Stimulated activated naive CD8-positive, alpha-beta T cell treated with anti-CD3 and anti-CD28 coated beads, Interleukin-15, Interleukin-2, amounts not matched to agents 100 U/mL and 50 U/mL, for 24 hours (primary cell): ENCODE measurements around the gene HTR3B.
"Not testable (repeated sequence)": the region's sequence is repeated elsewhere in the genome, so short reads cannot be mapped to it uniquely, and the experiment has no call there.

Source experiments
- ATAC-seq: fragments of 150-1000 bp; cut with Tn5 transposase; one replicate; pipeline ENCODE4 v1.10.0; 2021
- DNase-seq: peaks from one replicate; pipeline ENCODE4 v3.0.0; 2021

Gene HTR3B

DNA sequence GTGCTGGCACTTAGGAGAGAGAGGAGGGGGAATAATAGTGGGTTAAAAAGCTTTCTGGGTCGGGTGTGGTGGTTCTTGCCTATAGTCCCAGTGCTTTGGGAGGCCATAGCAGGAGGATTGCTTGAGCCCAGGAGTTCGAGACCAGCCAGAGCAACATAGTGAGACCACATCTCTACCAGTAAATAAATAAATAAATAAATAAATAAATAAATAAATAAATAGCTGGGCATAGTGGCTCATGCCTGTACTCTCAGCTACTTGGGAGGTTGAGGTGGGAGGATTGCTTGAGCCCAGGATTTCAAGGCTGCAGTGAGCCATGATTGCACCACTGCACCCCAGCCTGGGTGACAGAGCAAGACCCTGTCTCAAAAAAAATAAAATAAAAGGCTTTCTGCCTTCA lies 41.6 kb downstream of the HTR3B start:
- DNase-seq, ATAC-seq: not testable (repeated sequence)

DNA sequence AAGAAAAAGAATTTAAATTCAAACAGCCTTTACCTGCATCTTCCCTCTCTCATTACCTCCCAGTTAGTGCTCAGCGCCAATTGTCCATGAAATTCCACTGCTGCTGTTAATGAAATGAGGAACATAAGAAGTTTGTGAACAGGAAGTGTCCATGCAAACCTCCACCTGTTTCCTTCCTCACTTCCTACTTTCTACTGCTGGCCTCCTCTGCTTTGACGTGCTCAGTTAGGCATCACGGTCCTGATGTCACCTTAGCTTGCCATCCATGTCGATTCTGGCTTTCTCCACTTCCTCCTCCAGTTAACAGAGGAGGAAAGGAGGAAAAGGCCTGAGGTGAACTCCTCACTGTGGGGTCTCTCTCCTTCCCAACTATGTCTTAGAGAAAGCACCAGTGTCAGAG lies 43.4 kb downstream of the HTR3B start:
- ATAC-seq, result no peak
- no peak for DNase-seq

DNA sequence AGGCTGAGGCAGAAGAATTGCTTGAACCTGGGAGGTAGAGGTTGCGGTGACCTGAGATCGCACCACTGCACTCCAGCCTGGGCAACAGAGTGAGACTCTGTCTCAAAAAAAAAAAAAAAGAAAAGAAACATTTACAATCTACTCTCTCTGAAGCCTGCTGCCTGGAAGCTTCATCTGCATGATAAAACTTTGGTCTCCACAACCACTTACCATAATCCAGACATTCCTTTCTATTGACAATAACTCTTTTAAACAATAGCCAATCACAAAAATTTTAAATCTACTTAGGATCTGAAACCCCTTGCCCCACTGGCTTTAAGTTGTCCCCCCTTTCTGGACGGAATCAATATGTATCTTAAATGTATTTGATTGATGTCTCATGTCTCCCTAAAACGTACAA lies 45.3 kb downstream of the HTR3B start:
- DNase-seq (no peak), ATAC-seq (no peak)

DNA sequence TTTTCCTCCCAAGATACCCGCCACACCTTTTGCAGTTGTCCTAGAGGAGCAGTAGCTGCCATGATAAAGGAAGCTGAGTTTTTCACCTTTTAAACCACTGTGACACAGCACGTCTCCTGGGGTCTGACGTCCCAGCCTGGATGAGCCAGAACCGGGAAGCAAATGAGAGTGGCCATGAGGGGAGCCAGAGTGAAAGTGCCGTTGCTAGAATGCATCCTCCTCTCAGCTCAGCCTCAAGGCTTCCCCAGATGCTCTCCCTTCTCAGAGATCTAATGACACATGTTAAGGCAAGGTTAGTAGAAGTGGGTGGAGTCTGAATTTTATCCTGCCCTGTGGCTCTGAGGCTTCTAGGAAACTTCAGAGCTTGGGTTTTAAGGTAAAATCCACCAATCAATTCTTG lies 46.9 kb downstream of the HTR3B start:
- DNase-seq (no peak), ATAC-seq (no peak)

DNA sequence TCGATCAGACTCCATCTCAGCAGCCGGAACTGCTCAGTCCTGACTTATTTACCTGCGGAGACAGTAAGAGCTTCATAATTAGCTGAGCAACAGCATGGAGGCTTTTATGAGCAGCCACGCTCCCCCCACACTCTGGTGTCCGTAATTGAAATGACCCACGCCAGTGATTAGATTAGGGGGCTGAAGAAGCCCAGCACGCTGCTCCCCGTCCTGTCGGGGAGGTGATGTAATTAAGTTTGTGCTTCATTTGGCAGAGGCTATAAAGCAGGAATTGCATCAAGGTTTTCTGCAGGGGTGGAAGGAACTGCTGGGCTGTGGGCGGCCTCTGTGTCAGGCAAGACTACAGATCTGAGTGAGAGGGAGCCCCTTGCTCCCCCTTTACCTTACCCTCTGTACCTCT lies 47.5 kb downstream of the HTR3B start:
- ATAC-seq, result no peak
- no peak for DNase-seq

DNA sequence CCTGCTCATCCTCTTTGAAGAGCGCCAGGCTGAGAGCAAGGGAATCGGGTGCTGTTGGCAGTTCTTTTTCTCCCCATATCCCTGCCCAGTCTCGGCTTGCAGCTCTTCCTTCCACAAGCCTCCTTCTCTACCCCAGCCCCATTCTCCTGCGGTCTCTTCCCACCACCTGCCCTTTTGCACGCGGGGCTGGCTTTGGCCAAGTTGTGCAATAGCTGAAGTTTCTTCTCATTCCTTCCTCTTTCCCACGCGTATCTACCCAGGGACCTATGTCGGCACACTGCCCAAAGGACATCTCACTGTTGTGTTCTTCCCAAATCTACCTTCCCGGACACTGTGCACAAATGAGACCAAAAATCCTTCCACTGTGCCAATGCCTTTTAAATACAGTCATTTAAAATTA lies 48.0 kb downstream of the HTR3B start:
- DNase-seq (no peak), ATAC-seq (no peak)

DNA sequence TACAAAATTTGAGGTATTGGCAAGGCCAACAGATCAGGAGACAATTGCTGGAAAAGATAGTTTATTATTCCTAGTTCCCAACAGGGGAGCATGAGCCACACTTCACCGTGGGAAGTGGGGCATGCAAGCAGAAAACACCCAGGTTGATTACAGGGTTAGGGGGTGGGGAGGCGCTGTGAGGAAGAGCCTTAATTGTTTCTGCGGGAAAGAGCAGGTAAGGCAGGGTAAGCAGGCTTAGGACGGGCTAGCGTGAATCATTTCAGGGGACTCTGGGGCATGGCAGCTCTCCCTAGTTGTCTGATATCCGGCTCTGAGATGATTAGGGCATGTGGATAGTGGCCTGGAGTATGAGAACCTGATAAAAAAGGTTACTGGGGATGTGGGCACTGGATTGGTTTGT lies 49.6 kb downstream of the HTR3B start:
- no peak for DNase-seq
- no peak for ATAC-seq

DNA sequence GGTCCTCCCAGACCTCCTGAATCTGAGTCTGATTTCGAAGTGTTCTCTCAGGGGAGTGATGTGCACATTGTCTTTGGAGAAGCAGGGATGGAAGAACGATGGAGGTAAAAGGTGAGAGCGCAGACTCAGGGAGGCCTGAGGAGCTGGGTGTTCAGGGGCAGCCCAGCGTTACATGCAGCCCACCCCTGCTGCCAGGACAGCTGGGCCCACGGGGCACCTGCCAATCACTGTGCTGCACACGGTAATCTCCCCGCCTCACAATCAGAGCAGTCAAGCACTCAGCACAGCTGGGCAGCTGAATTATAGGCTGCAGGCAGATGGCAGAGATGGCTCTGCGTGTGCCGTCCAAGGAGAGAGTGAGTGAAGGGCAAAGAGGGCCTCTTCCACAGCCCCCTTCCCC lies 52.4 kb downstream of the HTR3B start:
- ATAC-seq, result no peak
- DNase-seq, result no peak

DNA sequence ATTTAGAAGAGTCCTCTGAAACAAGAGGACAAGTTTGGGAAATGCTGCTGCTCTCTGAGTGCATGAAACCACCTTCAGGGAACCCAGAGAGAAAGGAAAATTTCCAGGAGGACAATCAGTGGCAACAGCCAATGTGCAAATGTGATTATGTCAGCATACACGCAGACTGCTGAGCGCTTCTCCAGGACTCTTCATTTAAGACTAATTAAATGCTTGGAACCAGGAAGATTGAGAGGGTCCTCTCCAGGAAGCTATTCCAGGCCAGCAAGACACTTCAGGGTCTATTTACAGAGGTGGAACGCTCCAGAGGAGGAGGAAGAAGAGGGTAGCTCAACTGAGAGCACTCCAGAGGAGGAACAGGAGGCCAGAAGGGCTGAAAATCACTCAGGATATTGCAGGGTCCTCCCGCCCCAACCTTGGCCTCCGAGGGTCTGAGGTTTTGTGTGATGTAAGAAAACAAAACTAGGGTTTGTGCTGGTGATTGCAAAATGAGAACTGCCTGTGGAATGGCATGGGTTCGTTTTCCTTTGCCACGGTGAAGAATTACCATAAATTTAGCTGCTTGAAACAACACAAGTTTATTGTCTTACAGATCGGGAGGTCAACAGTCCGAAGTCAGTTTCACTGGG lies 56.2 kb downstream of the HTR3B start:
- no peak for ATAC-seq
- DNase-seq, result no peak

DNA sequence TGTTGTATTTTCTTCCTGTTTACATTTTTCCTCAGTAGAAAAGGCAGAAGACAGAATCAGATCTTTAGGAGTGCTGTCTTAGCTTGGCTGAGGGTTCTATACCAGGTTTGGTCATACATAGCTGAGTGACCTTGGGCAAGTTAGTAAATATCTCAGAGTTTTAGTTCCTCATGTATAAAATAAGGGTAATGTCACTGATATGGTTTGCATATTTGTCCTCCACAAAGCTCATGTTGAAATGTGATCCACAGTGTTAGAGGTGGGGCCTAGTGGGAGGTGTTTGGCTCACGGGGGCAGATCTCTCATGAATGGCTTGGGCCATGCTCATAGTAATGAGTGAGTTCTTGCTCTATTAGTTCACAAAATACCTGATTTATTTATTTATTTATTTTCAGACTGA lies 62.8 kb downstream of the HTR3B start:
- ATAC-seq, result no peak
- DNase-seq, result no peak

DNA sequence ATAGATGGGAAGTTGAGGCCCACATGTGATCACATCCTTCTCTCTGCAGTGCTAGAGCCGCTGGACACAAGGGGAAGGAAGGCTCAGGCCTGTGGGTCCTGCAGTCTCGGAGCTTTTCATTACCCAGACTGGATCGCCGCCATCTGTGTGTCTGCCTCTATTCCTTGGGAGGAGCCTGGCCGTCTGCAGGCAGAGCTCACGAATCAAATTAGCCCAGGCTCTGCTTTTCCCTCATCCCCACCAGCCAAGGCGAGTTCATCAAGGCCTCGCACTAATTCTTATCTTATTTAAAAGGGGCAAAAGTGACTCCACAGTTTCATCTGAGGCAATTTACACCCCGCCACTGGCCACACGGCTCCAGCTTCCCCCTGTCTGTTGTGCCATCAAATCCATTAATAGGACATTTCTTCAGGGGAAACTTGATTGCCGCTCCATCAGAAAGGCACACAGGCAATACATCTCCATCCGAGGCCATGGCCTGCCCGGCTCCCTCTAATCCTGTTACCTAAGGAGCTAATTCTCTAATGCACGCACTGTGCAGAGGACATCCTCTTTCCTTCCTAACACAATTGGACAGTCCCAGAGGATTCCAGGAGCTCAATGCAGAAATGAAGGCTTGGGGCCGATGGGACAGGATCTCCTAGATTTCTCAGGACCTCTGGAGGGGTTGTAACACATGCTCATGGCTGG lies 67.1 kb downstream of the HTR3B start:
- no peak for DNase-seq
- no peak for ATAC-seq

DNA sequence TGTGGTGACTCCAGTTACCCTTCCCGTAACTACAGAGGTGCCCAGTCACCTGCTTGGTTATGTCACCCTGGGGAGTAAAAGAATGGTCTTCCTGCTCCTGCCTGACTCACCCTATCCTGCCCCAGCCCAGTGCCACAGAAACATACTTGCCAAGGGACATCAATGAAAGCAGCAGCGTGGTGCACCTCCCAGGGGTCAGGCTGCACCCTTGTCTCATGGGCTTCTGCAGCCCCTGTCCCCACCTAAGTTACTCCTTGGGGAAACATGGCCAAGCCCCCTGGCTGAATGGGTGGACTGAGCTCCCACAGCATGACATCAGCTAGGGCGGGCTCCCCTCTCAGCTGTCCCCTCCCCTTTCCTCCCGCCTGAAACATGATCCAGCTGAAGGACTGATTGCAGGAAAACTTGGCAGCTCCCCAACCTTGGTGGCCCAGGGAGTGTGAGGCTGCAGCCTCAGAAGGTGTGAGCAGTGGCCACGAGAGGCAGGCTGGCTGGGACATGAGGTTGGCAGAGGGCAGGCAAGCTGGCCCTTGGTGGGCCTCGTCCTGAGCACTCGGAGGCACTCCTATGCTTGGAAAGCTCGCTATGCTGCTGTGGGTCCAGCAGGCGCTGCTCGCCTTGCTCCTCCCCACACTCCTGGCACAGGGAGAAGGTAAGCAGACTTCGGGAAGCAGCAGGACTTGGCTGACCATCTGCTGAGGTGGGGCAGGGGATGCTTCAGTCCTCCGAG lies 70.3 kb downstream of the HTR3B start, which contains the start of gene HTR3A:
Gene HTR3A, plus strand, starts transcription at position 368 of the 730 bp plus-strand sequence. Its CDS starts 218 bp downstream, at position 586.
- ATAC-seq (no peak), DNase-seq (no peak)

DNA sequence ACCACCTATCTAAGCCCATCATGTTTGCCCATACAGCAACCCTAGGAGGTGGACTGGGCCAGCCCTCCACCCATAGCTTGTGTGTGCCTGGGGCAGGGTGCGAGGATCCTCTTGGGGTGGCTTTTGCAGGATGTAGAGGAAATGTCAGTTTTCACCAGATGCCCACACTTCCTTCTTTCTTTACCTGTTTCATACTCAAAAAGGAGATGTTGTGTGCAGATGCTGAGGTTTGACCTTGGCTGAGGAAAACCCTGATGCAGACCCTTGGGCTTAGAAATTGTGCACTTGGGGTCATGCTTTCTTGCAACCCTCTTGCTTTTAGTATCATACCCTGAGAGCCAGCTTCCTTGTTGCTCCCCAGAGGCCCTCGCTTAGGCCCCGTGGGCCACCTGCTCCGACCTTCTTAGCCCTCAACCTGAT lies 72.5 kb downstream of the HTR3B start:
- ATAC-seq (peak; percentile 3), DNase-seq (no peak)

DNA sequence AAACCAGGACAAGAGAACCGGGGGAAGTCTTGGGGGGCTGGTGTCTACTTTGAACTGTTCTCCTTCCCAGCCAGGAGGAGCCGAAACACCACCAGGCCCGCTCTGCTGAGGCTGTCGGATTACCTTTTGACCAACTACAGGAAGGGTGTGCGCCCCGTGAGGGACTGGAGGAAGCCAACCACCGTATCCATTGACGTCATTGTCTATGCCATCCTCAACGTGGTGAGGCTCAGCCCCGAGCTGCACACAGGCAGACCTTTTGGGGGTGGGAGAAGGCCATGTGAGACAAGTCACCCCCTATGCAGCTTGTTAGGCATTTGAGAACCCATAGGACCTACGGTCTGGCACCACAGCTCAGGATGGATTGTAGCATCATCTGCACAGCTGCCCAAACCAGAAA lies 73.1 kb downstream of the HTR3B start:
- DNase-seq (peak; percentile 9), ATAC-seq (peak; percentile 36)

DNA sequence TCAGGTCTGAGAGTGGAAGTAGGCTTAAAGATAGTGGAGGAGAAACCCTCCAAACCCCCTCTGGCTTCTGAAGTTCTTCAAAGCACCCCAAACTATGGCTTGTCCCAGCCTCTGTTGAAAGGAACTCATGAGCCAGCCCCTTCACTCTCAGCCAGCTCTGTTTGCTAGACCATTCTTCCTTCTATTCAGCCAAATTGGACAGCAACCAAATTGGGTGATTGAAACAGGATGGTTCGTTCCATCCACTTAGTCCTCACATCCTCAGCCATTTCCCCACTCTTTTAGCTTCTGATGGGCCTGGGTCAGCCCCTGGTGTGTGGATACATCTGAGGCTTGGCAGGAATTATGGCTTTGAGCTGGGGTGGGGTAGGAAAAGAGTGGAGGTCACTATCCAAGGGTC lies 74.8 kb downstream of the HTR3B start:
- no peak for ATAC-seq
- DNase-seq, result no peak

DNA sequence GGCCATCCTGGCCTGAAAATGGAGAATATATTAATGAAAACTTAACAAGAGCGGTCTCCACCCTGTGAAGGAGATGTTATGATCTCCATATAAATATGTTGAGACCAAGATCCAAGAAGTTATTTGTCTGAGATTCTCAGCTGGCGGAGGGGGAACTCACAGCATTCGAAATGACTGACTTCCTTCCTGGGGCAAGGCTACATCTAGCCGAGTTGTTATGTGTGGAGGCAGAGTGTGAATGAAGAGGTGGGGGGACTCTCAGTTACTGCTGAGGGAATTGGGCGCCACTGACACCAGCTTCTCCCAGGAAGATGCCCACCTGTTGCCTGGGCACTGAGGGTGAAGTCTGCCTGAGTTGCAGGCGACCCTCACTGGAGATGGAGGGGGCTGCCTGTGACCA lies 76.2 kb downstream of the HTR3B start:
- DNase-seq (no peak), ATAC-seq (no peak)

DNA sequence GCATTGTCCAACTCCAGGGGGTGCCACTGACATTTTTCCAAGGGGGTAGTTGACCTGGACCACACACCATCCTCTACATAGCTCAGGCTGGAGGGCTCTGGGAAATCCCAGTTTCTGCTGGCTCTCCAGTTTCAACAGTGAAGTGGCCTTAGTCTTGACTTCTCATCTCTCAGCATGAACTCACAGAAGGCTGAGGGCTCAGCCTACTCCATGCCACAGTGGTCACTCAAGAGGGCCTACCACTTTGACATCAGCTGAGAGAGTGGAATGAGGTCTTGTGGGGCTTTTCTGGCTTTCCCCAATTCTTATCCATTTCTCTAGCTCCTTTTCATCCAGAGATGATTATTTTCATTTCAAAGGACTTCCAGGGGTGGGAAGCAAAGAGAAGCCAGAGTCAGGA lies 77.7 kb downstream of the HTR3B start:
- DNase-seq, result no peak
- no peak for ATAC-seq

DNA sequence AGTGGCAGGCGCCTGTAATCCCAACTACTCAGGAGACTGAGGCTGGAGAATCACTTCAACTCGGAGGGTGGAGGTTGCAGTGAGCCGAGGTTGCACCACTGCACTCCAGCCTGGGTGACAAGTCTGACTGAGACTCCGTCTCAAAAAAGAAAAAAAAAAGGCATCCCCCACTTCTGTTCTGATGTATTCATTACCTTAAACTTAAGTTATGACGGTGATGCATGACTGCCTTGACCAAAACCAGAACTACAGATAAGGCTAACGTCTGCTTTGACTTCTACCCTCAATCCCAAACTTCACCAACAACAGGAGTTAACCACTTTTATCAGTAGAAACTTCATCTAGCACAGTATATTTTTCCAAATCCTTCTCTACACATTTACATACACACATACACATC lies 80.2 kb downstream of the HTR3B start:
- no peak for DNase-seq
- ATAC-seq, result no peak

DNA sequence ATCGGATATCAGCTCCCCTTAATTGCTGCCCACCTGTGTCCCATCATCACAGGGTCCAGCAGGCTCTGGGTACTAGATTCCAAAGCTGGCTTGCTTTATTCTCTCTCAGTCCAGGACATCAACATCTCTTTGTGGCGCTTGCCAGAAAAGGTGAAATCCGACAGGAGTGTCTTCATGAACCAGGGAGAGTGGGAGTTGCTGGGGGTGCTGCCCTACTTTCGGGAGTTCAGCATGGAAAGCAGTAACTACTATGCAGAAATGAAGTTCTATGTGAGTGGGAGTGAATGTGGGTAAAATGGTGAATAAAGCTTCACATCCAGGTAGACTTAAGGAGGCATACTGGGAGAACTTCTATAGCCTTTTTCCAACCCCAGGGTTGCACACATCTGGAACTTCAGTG lies 81.3 kb downstream of the HTR3B start:
- no peak for ATAC-seq
- DNase-seq, result no peak

DNA sequence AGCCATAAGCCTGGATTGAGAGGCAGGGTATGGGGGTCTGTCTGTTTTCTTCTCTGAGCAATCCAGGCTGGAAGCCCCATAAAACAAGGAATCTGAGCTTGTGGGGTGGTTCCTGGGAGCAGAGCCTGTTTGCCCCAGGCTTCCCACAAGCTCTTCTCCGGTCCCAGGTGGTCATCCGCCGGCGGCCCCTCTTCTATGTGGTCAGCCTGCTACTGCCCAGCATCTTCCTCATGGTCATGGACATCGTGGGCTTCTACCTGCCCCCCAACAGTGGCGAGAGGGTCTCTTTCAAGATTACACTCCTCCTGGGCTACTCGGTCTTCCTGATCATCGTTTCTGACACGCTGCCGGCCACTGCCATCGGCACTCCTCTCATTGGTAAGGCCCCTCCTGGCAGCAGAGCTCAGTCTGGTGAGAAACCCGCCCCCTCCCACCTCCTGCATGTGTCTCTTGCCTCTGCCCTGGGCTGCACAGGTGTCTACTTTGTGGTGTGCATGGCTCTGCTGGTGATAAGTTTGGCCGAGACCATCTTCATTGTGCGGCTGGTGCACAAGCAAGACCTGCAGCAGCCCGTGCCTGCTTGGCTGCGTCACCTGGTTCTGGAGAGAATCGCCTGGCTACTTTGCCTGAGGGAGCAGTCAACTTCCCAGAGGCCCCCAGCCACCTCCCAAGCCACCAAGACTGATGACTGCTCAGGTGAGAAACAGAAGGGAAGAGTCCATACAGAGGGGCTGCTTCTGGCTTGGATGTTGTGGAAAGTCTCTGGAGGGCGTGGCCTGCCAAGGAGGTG lies 82.0 kb downstream of the HTR3B start:
- ATAC-seq (no peak), DNase-seq (no peak)

DNA sequence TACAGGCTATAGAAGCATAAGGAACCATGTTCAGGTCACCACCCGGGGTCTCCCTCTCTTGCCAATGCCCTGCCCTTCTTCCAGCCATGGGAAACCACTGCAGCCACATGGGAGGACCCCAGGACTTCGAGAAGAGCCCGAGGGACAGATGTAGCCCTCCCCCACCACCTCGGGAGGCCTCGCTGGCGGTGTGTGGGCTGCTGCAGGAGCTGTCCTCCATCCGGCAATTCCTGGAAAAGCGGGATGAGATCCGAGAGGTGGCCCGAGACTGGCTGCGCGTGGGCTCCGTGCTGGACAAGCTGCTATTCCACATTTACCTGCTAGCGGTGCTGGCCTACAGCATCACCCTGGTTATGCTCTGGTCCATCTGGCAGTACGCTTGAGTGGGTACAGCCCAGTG lies 84.8 kb downstream of the HTR3B start:
- no peak for DNase-seq
- no peak for ATAC-seq

DNA sequence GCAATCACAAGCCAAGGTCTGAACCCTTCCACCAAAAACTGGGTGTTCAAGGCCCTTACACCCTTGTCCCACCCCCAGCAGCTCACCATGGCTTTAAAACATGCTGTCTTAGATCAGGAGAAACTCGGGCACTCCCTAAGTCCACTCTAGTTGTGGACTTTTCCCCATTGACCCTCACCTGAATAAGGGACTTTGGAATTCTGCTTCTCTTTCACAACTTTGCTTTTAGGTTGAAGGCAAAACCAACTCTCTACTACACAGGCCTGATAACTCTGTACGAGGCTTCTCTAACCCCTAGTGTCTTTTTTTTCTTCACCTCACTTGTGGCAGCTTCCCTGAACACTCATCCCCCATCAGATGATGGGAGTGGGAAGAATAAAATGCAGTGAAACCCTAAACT lies 85.3 kb downstream of the HTR3B start:
- no peak for ATAC-seq
- DNase-seq, result no peak

DNA sequence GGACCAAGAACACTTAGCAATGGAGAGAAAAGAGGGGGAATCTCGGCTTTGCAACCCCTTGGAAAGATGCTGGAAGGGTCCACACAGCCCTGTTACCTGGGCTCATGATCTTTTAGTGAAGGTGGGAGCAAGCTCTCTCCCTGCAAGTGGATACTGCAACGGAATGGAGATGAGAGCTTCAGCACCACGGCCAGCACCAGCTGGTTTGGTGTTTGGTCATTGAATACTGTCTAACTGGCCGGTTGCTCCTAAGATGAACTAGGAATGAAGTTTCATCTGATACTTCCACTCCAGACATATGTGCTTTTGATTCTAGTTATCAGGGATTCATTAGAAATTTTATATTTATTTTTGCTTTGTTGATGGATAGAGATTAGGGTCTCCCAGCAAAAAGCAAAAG lies 86.6 kb downstream of the HTR3B start:
- ATAC-seq (no peak), DNase-seq (peak; percentile 21)
